Osteoblast (primary cell): ENCODE measurements around the gene SAMD3. TPM values are rescaled to one million over a fixed set of nuclear protein-coding genes. Genes with fewer than 3 reads are reported as not detected.

Experiments used
- DNase-seq: peaks from one replicate; pipeline ENCODE4 v3.0.0; 2011; ENCODE audit warnings: low spot score, mixed read lengths; ENCODE audit not compliant: insufficient read length; ENCODE audit errors: missing footprints
- H2AFZ ChIP-seq: 2 replicates; pipeline ENCODE4 v1.6.0; 2011; ENCODE audit warnings: mild to moderate bottlenecking, low read length
- H3K27ac ChIP-seq: 2 replicates; pipeline ENCODE4 v1.5.1; 2011; ENCODE audit warnings: mild to moderate bottlenecking, low read depth, low read length, moderate library complexity
- H3K27me3 ChIP-seq: 2 replicates; pipeline ENCODE4 v1.6.0; 2012; ENCODE audit warnings: mild to moderate bottlenecking, control low read depth, inconsistent platforms, low read length, moderate library complexity; ENCODE audit not compliant: insufficient read depth
- H3K36me3 ChIP-seq: 2 replicates; pipeline ENCODE4 v1.5.1; 2011; ENCODE audit warnings: mild to moderate bottlenecking, low read length, control low read depth, moderate library complexity; ENCODE audit not compliant: insufficient read depth
- H3K4me1 ChIP-seq: 2 replicates; pipeline ENCODE4 v1.5.1; 2011; ENCODE audit warnings: mild to moderate bottlenecking, low read length, control low read depth, moderate library complexity; ENCODE audit not compliant: insufficient read depth
- H3K4me2 ChIP-seq: 2 replicates; pipeline ENCODE4 v1.6.0; 2011; ENCODE audit warnings: mild to moderate bottlenecking, low read length; ENCODE audit not compliant: insufficient read depth
- H3K4me3 ChIP-seq: fragments of 200-600 bp; sonication (generic); 3 replicates; pipeline ENCODE4 v1.5.1; 2012; ENCODE audit warnings: mild to moderate bottlenecking, low read length, inconsistent platforms; ENCODE audit not compliant: insufficient read depth
- H3K79me2 ChIP-seq: 2 replicates; pipeline ENCODE4 v1.6.0; 2012; ENCODE audit warnings: mild to moderate bottlenecking, low read length, control low read depth, inconsistent platforms; ENCODE audit not compliant: insufficient read depth
- H3K9me3 ChIP-seq: 2 replicates; pipeline ENCODE4 v1.5.1; 2011; ENCODE audit warnings: low read depth, low read length, control low read depth
- H4K20me1 ChIP-seq: 2 replicates; pipeline ENCODE4 v1.6.0; 2012; ENCODE audit warnings: mild to moderate bottlenecking, low read length, control low read depth; ENCODE audit not compliant: insufficient read depth
- CTCF ChIP-seq: IDR thresholded peaks from 2 replicates; pipeline ENCODE4 v1.5.1; 2011; ENCODE audit warnings: mild to moderate bottlenecking, low read depth, low read length, moderate library complexity; ENCODE audit errors: extremely low read depth
- total RNA-seq: library from RNA; depleted of rRNA; stranded (reverse); fragments of >200 nt; gene quantifications from 2 replicates; pipeline ENCODE4 v1.2.3, GENCODE V29; 2012

Gene SAMD3
- total RNA-seq, 1 donor: 0.72 TPM

- H4K20me1 ChIP-seq: no peaks in the 10 kb centered on the region
- no peaks in the 10 kb centered on the region for H3K36me3 ChIP-seq
- H3K27ac ChIP-seq: no peak overlapping the region
- H2AFZ ChIP-seq: no peak overlapping the region
- TF ChIP-seq CTCF: no peak
- no peaks in the 10 kb centered on the region for H3K9me3 ChIP-seq
- no peaks in the 10 kb centered on the region for H3K79me2 ChIP-seq
- H3K27me3 ChIP-seq: no peaks in the 10 kb centered on the region
- H3K4me2 ChIP-seq: no peak overlapping the region
- H3K4me3 ChIP-seq: no peak overlapping the region
- DNase-seq: no peak
- no peaks in the 10 kb centered on the region for H3K4me1 ChIP-seq
Measured at GRCh38 chr6:130190701-130191690, 31.8 kb downstream of the SAMD3 start.

- H3K27me3 ChIP-seq: no peaks in the 10 kb centered on the region
- H3K4me3 ChIP-seq: no peak overlapping the region
- H3K4me1 ChIP-seq: no peaks in the 10 kb centered on the region
- no peak overlapping the region for H2AFZ ChIP-seq
- H3K36me3 ChIP-seq: no peaks in the 10 kb centered on the region
- no peaks in the 10 kb centered on the region for H3K9me3 ChIP-seq
- no peak overlapping the region for H3K4me2 ChIP-seq
- DNase-seq: no peak
- no peak for TF ChIP-seq CTCF
- H4K20me1 ChIP-seq: no peaks in the 10 kb centered on the region
- no peaks in the 10 kb centered on the region for H3K79me2 ChIP-seq
- no peak overlapping the region for H3K27ac ChIP-seq
Measured at GRCh38 chr6:130189531-130190397, 33.0 kb downstream of the SAMD3 start.

- Histone ChIP-seq H3K79me2 (no peaks in the 10 kb centered on the region), H4K20me1 (no peaks in the 10 kb centered on the region), H3K4me2 (no peak overlapping the region), H3K27ac (no peak overlapping the region), H3K4me3 (no peak overlapping the region), H3K27me3 (no peaks in the 10 kb centered on the region), H3K36me3 (no peaks in the 10 kb centered on the region), H3K4me1 (no peaks in the 10 kb centered on the region), H2AFZ (no peak overlapping the region), H3K9me3 (no peaks in the 10 kb centered on the region)
- no peak for DNase-seq
- no peak for TF ChIP-seq CTCF
Measured at GRCh38 chr6:130188207-130188899, 34.4 kb downstream of the SAMD3 start.
